GM18502 (cell line): ENCODE data around the gene COMMD8.

ENCODE experiments used
- ATAC-seq: cut with Tn5 transposase; IDR thresholded peaks from one replicate; pipeline ENCODE4 v1.9.1; 2021; ENCODE audit warnings: mild to moderate bottlenecking; ENCODE audit not compliant: unreplicated experiment, poor library complexity

Gene COMMD8

GRCh38 chr4:47474799-47475198 is 11.3 kb upstream of the COMMD8 start:
- no peak for ATAC-seq

- ATAC-seq: no peak
Measured at GRCh38 chr4:47473141-47473750, 9.7 kb upstream of the COMMD8 start.

- no peak for ATAC-seq
Measured at GRCh38 chr4:47471591-47471990, 8.1 kb upstream of the COMMD8 start.

- ATAC-seq: no peak
Measured at GRCh38 chr4:47471064-47471463, 7.6 kb upstream of the COMMD8 start.

- no peak for ATAC-seq
Measured at GRCh38 chr4:47469951-47470350, 6.4 kb upstream of the COMMD8 start.

GRCh38 chr4:47468706-47469365 is 5.3 kb upstream of the COMMD8 start:
- ATAC-seq: no peak

- no peak for ATAC-seq
Measured at GRCh38 chr4:47466056-47466785, 2.7 kb upstream of the COMMD8 start.

- ATAC-seq: peak; percentile 22
Measured at GRCh38 chr4:47465004-47465403, 1.5 kb upstream of the COMMD8 start.

GRCh38 chr4:47462799-47463234 is 685 bp downstream of the COMMD8 start:
- ATAC-seq: peak; percentile 38

- no peak for ATAC-seq
Measured at GRCh38 chr4:47451657-47452056, 11.8 kb downstream of the COMMD8 start.

GRCh38 chr4:47444031-47444430 is 19.5 kb downstream of the COMMD8 start:
- no peak for ATAC-seq

GRCh38 chr4:47442980-47443379 is 20.5 kb downstream of the COMMD8 start:
- ATAC-seq: peak; percentile 83

- no peak for ATAC-seq
Measured at GRCh38 chr4:47434931-47435330, 28.6 kb downstream of the COMMD8 start.

GRCh38 chr4:47432749-47433148 is 30.8 kb downstream of the COMMD8 start:
- ATAC-seq: no peak

GRCh38 chr4:47427935-47428334 is 35.6 kb downstream of the COMMD8 start:
- ATAC-seq: no peak

GRCh38 chr4:47425628-47426027 is 37.9 kb downstream of the COMMD8 start:
- no peak for ATAC-seq

- no peak for ATAC-seq
Measured at GRCh38 chr4:47419296-47419695, 44.2 kb downstream of the COMMD8 start.

- no peak for ATAC-seq
Measured at GRCh38 chr4:47418147-47418546, 45.4 kb downstream of the COMMD8 start.

- ATAC-seq: peak; percentile 75
Measured at GRCh38 chr4:47415719-47416118, 47.8 kb downstream of the COMMD8 start.

- no peak for ATAC-seq
Measured at GRCh38 chr4:47413521-47413920, 50.0 kb downstream of the COMMD8 start.

- no peak for ATAC-seq
Measured at GRCh38 chr4:47410271-47410670, 53.2 kb downstream of the COMMD8 start.
